ENCODE results near the gene MEOX2. TPM values are rescaled to one million over a fixed set of nuclear protein-coding genes. Genes with fewer than 3 reads are reported as not detected.

Gene MEOX2
- total RNA-seq, 2 donors from 2014 or later, result 0.42 to 0.69 TPM

DNA sequence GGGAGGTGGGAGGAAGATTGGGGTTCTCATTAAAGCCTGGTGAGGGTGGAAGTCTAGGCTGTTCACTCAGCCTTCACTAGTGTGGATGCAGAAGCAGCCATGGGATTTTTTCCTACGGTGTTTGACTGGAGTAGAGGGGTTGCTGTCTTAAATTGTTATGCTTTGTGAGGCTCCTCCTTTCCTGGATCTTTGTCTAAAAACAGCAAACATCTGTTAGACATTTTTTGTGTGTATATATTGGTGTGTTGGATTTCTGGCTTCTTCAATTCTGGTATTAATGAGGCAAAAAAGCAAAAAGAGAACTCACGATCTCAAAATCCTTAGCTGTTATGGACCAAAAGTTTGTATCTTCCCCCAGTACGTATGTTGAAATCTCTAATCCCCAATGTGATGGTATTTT, 28.2 kb downstream of the MEOX2 start:
- no peaks in the 10 kb centered on the region for H3K4me1 ChIP-seq
- TF ChIP-seq, protein P1, sequence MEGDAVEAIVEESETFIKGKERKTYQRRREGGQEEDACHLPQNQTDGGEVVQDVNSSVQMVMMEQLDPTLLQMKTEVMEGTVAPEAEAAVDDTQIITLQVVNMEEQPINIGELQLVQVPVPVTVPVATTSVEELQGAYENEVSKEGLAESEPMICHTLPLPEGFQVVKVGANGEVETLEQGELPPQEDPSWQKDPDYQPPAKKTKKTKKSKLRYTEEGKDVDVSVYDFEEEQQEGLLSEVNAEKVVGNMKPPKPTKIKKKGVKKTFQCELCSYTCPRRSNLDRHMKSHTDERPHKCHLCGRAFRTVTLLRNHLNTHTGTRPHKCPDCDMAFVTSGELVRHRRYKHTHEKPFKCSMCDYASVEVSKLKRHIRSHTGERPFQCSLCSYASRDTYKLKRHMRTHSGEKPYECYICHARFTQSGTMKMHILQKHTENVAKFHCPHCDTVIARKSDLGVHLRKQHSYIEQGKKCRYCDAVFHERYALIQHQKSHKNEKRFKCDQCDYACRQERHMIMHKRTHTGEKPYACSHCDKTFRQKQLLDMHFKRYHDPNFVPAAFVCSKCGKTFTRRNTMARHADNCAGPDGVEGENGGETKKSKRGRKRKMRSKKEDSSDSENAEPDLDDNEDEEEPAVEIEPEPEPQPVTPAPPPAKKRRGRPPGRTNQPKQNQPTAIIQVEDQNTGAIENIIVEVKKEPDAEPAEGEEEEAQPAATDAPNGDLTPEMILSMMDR (IDR thresholded peaks at IDR 0.05), result no peak
- intact Hi-C loops (cut with DNase I), result no loop called here
- no peak for DNase-seq
- H3K9me3 ChIP-seq, result no peaks in the 10 kb centered on the region
- H3K9ac ChIP-seq (ENCODE audit: low read depth in 2 of 2, low read length in 2 of 2), result no peak overlapping the region
- no peak overlapping the region for H3K27ac ChIP-seq
- H3K36me3 ChIP-seq, result no peaks in the 10 kb centered on the region
- H3K4me3 ChIP-seq, result no peak overlapping the region
- H3K27me3 ChIP-seq, result no peaks in the 10 kb centered on the region

DNA sequence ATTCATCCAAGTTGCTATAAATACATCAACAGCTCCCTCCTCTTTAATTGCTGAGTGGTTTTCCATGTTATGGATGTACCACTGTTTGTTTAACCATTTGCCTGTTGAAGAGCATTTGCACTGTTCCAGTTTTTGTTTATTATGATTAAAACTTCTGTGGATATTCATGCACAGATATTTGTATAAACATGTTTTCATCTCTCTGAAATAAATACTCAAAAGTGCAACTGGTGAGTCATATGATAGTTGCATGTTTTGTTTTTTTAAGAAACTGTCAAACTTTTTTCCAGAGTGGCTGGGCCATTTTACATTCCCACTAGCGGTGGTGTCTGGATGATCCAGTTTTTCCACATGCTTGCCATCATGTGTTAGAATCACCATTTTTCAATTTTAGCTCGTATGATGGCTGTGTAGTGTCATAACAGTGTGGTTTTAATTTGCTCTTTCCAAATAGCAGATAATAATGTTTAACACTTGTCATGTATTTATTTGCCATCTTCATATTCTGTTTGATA, 33.6 kb downstream of the MEOX2 start:
- no peaks in the 10 kb centered on the region for H3K27me3 ChIP-seq
- no peak for DNase-seq
- no peaks in the 10 kb centered on the region for H3K36me3 ChIP-seq
- H3K4me1 ChIP-seq, result no peaks in the 10 kb centered on the region
- H3K4me3 ChIP-seq, result no peak overlapping the region
- H3K27ac ChIP-seq, result no peak overlapping the region
- H3K9me3 ChIP-seq, result no peaks in the 10 kb centered on the region
- intact Hi-C loops (cut with DNase I), result no loop called here
- H3K9ac ChIP-seq (ENCODE audit: low read depth in 2 of 2, low read length in 2 of 2), result no peak overlapping the region
- TF ChIP-seq, protein P1 (IDR thresholded peaks at IDR 0.05), result no peak

DNA sequence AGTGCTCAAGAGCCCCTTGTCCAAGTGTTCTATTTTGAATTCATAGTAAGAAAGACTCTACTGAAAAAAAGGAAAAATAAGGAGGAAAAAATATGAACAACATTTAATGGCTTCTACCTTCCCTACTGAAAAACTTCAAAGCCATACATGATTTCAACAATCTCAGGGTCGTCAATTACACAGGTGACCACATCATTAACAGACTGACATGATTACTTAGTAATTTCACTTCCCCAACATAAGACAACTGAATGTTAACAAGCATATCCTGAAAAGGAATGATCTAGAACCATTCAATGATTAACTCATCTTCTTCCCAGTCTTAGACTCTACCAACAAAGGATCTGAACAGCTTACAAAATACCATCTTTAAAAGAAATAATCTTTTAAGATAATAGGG, 34.8 kb downstream of the MEOX2 start:
- no peak overlapping the region for H3K4me3 ChIP-seq
- H3K4me1 ChIP-seq, result no peaks in the 10 kb centered on the region
- no peaks in the 10 kb centered on the region for H3K9me3 ChIP-seq
- H3K27ac ChIP-seq, result no peak overlapping the region
- no peak overlapping the region for H3K9ac ChIP-seq (ENCODE audit: low read depth in 2 of 2, low read length in 2 of 2)
- intact Hi-C loops (cut with DNase I), result no loop called here
- no peaks in the 10 kb centered on the region for H3K27me3 ChIP-seq
- H3K36me3 ChIP-seq, result no peaks in the 10 kb centered on the region
- TF ChIP-seq, protein P1 (IDR thresholded peaks at IDR 0.05), result no peak
- no peak for DNase-seq

DNA sequence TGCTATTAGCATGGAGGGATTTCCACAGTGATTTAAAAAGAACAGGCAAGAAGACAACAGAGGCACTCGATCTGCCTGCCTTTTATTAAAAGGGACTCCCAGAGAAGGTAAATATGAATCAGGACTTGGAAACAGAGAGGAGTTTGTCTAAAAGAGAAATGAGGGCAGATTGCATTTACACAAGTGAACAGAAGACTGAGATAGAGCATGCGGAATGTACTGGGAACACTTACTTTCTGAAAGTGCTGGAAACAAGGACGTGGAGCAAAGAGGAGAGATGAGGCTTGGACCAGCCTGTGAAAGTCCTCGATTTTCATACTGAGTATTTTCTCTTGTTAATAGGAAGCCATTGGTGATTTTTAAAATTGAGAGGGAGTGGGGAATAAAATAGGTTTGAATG, 35.7 kb downstream of the MEOX2 start:
- no peaks in the 10 kb centered on the region for H3K36me3 ChIP-seq
- H3K4me3 ChIP-seq, result no peak overlapping the region
- TF ChIP-seq, protein P1 (IDR thresholded peaks at IDR 0.05), result no peak
- H3K9ac ChIP-seq (ENCODE audit: low read depth in 2 of 2, low read length in 2 of 2), result no peak overlapping the region
- H3K27ac ChIP-seq, result no peak overlapping the region
- no peaks in the 10 kb centered on the region for H3K4me1 ChIP-seq
- H3K27me3 ChIP-seq, result no peaks in the 10 kb centered on the region
- intact Hi-C loops (cut with DNase I), result no loop called here
- H3K9me3 ChIP-seq, result no peaks in the 10 kb centered on the region
- DNase-seq, result no peak

DNA sequence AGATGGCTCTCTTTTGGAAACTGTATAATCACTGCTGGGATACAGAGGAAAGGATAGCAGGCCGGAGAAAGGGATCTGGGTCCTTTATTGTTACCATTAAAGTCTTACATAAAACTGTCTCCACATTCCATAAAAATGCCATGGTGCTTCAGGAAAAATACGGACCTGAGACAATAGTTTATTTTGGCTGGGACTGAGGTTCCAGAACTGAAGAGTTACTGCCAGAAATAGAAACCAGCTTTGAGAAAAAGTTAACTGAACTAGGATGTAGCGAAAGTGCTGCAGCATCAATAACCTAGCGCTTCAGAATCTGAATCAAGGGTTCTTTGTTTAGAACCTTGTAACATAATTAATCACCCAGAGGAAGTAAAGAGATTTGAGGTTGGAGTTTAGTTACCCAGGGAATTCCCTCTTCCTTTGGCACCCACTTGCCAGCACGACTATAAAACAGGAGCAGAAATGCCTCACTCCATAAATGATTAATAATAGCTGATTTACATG, 38.0 kb downstream of the MEOX2 start:
- no peak overlapping the region for H3K27ac ChIP-seq
- no peaks in the 10 kb centered on the region for H3K27me3 ChIP-seq
- TF ChIP-seq, protein P1 (IDR thresholded peaks at IDR 0.05), result no peak
- H3K4me3 ChIP-seq, result no peak overlapping the region
- intact Hi-C loops (cut with DNase I), result no loop called here
- H3K9ac ChIP-seq (ENCODE audit: low read depth in 2 of 2, low read length in 2 of 2), result no peak overlapping the region
- no peak for DNase-seq
- no peaks in the 10 kb centered on the region for H3K36me3 ChIP-seq
- no peaks in the 10 kb centered on the region for H3K4me1 ChIP-seq
- H3K9me3 ChIP-seq, result no peaks in the 10 kb centered on the region
